Lung (tissue), 12 donors: Measurements from ENCODE around the gene TRPM3. TPM values are rescaled to one million over a fixed set of nuclear protein-coding genes. Genes with fewer than 3 reads are reported as not detected.

Experiments
- ATAC-seq: fragments of 200-7000 bp; cut with Tn5 transposase; one replicate; pipeline ENCODE4 v1.9.1; 2020; ENCODE audit warnings: moderate number of reproducible peaks; ENCODE audit not compliant: insufficient read depth, low FRiP score
- DNase-seq, 3 donors: peaks; one replicate each; pipeline ENCODE4 v3.0.0-alpha.2; 2013 to 2017
- H3K27ac ChIP-seq, 2 donors: one replicate each; pipeline ENCODE4 v1.5.1; 2013; ENCODE audit warnings: mild to moderate bottlenecking in 2 of 2, moderate library complexity in 2 of 2, control low read depth in 1 of 2, inconsistent platforms in 1 of 2, low read depth in 1 of 2, low read length in 1 of 2
- H3K27me3 ChIP-seq, 3 donors: one replicate each; pipeline ENCODE4 v1.5.1; 2013; ENCODE audit warnings: low read length in 2 of 3; ENCODE audit not compliant: control insufficient read depth in 3 of 3, insufficient read depth in 3 of 3
- H3K36me3 ChIP-seq, 4 donors: one replicate each; pipeline ENCODE4 v1.5.1; 2013; ENCODE audit warnings: low read length in 4 of 4, mild to moderate bottlenecking in 1 of 4, moderate library complexity in 1 of 4; ENCODE audit not compliant: control insufficient read depth in 4 of 4, insufficient read depth in 4 of 4
- H3K4me1 ChIP-seq, 5 donors: one replicate each; pipeline ENCODE4 v1.5.1; 2013; ENCODE audit warnings: low read length in 5 of 5, mild to moderate bottlenecking in 2 of 5, moderate library complexity in 1 of 5; ENCODE audit not compliant: control insufficient read depth in 5 of 5, insufficient read depth in 5 of 5
- H3K4me3 ChIP-seq: one replicate; pipeline ENCODE4 v1.5.1; 2013; ENCODE audit warnings: mild to moderate bottlenecking, control low read depth, moderate library complexity
- H3K9ac ChIP-seq, 2 donors: one replicate each; pipeline ENCODE4 v1.5.1; 2013; ENCODE audit warnings: low read length in 2 of 2, control low read depth in 1 of 2; ENCODE audit not compliant: insufficient read depth in 1 of 2
- H3K9me3 ChIP-seq, 4 donors: one replicate each; pipeline ENCODE4 v1.5.1; 2013; ENCODE audit warnings: low read length in 3 of 4, mild to moderate bottlenecking in 1 of 4, moderate library complexity in 1 of 4; ENCODE audit not compliant: control insufficient read depth in 4 of 4, insufficient read depth in 3 of 4
- WGBS, 2 donors: extraction: QIAGEN DNeasy Blood & Tissue Kit; methylation state at CpG; one replicate each; pipeline ENCODE4 v1.1.7; 2013; 5-methylcytosine and 5-hydroxymethylcytosine counted together
- polyA plus RNA-seq, 2 donors: library from polyadenylated mRNA; stranded (reverse); fragments of 200-250 nt; gene quantifications; one replicate each; pipeline ENCODE4 v1.2.1, GENCODE V29; 2013
- total RNA-seq, 2 donors: library from RNA; depleted of rRNA in 1 of 2; stranded (reverse); fragments of >200 nt in 1 of 2; gene quantifications; one replicate each; pipeline ENCODE4 v1.2.1, GENCODE V29; 2014 to 2021
- TF ChIP-seq, protein P1 (sequence below): IDR thresholded peaks from 2 replicates; pipeline ENCODE4 v1.5.1; 2012; ENCODE audit warnings: mild to moderate bottlenecking; ENCODE audit errors: control extremely low read depth, extremely low read depth
- donor health status: control.
- donor health status: control.
- donor health status: Bipolar disorder and iron deficiency.
- donor health status: healthy.
- donor health status: DM: yes; HTN: yes; CAD: no.

TRPM3 gene
- total and polyA plus RNA-seq, 4 donors, result 0.02 to 1.4 (median 0.49) TPM; not detected in 1

DNA sequence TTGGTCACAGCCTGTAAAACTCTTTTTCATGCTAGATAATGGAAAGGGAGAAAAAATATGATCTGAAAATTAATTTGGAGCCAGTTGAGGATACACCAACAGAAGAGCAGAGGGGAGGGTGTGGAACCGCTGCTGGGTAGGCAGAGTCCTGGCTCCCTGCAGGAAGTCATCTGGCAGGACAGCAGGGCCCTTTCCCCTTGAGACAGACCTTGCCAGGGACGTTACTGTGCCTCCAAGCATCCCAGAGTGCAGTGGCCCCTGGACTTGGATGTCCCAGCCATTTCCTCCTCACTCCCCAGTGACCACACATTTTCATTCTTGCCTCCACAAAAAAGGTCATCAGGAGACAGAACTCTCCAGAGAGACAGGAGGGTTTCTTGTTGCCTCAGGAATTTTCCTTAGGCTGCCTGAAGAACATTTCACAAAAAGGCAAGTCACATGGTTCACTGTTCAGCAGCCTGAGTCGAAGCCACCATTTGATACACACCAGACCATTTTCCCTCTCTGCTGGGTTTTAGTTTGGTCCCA, 5.9 kb downstream of the TRPM3 start:
- TF ChIP-seq, protein P1, sequence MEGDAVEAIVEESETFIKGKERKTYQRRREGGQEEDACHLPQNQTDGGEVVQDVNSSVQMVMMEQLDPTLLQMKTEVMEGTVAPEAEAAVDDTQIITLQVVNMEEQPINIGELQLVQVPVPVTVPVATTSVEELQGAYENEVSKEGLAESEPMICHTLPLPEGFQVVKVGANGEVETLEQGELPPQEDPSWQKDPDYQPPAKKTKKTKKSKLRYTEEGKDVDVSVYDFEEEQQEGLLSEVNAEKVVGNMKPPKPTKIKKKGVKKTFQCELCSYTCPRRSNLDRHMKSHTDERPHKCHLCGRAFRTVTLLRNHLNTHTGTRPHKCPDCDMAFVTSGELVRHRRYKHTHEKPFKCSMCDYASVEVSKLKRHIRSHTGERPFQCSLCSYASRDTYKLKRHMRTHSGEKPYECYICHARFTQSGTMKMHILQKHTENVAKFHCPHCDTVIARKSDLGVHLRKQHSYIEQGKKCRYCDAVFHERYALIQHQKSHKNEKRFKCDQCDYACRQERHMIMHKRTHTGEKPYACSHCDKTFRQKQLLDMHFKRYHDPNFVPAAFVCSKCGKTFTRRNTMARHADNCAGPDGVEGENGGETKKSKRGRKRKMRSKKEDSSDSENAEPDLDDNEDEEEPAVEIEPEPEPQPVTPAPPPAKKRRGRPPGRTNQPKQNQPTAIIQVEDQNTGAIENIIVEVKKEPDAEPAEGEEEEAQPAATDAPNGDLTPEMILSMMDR, result no peak
- DNase-seq (peak in 2 of 3 donors; percentile 12 to 13), ATAC-seq (no peak)
- Histone ChIP-seq H3K27me3 (peaks cover 0 to 3% (median 3%) of the 10 kb centered on the region in 3 donors), H3K4me1 (no peaks in the 10 kb centered on the region), H3K27ac (no peak overlapping the region), H3K36me3 (no peaks in the 10 kb centered on the region), H3K9ac (no peak overlapping the region), H3K4me3 (no peak overlapping the region), H3K9me3 (no peaks in the 10 kb centered on the region)
- WGBS, 2 donors, result 49 to 70% methylated on average over 3 of the region's 3 CpGs

DNA sequence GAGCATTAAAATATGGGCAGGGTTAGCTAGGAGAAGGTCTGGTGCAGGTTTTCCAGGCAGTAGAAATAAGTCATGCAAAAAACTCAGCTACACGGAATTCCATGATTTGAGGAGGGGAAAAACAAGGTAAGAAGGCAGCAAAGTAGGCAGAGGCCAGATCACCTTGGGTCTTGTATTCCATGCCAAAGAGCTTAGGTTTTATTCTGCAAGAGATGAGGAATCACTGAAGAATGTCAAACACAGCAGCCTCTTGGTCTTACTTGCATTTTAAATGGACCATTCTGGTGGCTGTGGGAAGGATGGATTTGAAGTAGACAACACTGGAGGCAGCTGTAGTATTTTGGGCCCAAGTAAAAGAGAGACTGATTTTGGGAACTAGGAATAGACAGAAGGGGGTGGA, 8.6 kb downstream of the TRPM3 start:
- TF ChIP-seq, protein P1, result no peak
- ATAC-seq (no peak), DNase-seq (no peak)
- no peaks in the 10 kb centered on the region for H3K9me3 ChIP-seq
- H3K27ac ChIP-seq, result no peak overlapping the region
- no peaks in the 10 kb centered on the region for H3K4me1 ChIP-seq
- no peak overlapping the region for H3K4me3 ChIP-seq
- no peak overlapping the region for H3K9ac ChIP-seq
- H3K27me3 ChIP-seq, result no peaks in the 10 kb centered on the region
- H3K36me3 ChIP-seq, result no peaks in the 10 kb centered on the region
- WGBS, 2 donors, result 75 to 85% methylated on average over 1 of the region's 1 CpG

DNA sequence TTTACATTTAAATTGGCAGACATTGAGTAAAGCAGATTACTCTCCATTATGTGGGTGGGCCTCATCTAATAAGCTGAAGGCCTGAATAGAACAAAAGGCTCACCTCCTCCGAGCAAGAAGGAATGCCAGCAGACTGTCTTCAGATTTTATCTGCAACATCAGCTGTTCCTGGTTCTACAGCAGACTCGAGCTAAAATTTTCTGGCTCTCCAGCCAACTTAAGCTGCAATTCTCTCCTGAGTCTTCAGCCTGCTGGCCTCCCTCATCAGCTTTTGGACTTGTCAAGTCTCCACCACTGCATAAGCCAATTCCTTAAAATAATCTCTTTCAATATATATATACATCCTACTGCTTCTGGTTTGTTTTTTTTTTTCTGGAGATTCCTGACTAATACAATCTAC, 12.5 kb downstream of the TRPM3 start:
- H3K27me3 ChIP-seq, result no peaks in the 10 kb centered on the region
- ATAC-seq, result no peak
- 39 to 72% methylated on average over 2 of the region's 2 CpGs for WGBS, 2 donors
- no peaks in the 10 kb centered on the region for H3K4me1 ChIP-seq
- no peak overlapping the region for H3K4me3 ChIP-seq
- H3K27ac ChIP-seq, result no peak overlapping the region
- DNase-seq, result no peak
- no peak overlapping the region for H3K9ac ChIP-seq
- no peaks in the 10 kb centered on the region for H3K36me3 ChIP-seq
- TF ChIP-seq, protein P1, result no peak
- no peaks in the 10 kb centered on the region for H3K9me3 ChIP-seq

DNA sequence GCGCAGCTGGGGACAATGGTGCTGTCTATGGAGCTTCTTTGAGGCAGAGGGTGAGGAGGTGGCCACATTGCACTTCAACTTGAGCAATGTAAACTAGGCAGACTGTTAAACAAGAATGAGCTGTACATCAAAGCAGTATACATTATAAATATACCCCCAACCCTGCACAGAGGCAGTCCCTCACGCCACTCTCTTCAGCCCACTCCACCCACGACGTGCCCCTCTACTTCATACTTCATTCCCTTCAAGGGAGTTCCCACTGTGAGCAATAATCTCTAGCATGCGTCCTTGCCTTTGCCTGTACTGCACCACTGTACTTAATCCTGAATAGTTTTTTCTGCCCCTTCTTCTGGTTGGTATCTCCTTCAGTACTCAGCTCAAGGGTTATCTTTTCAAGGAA, 14.4 kb downstream of the TRPM3 start:
- Histone ChIP-seq H3K4me1 (no peaks in the 10 kb centered on the region), H3K4me3 (no peak overlapping the region), H3K27ac (no peak overlapping the region), H3K9me3 (no peaks in the 10 kb centered on the region), H3K27me3 (no peaks in the 10 kb centered on the region), H3K9ac (no peak overlapping the region), H3K36me3 (no peaks in the 10 kb centered on the region)
- WGBS, 2 donors, result 87 to 91% methylated on average over 5 of the region's 5 CpGs
- no peak for DNase-seq
- no peak for ATAC-seq
- TF ChIP-seq, protein P1, result no peak
